IMR-90 (cell line): Measurements from ENCODE around the gene B4GALT1. TPM values are rescaled to one million over a fixed set of nuclear protein-coding genes. Genes with fewer than 3 reads are reported as not detected.

Experiments
- ATAC-seq: fragments of 200-7000 bp; cut with Tn5 transposase; 2 replicates; pipeline ENCODE4 v1.9.1; 2020; ENCODE audit warnings: low read depth, mild to moderate bottlenecking, moderate library complexity
- BruUV-seq: library from RNA; stranded (reverse); fragments of 400-500 nt; replicated peaks from 2 replicates; lab custom pipeline; 2021; lab: Mats Ljungman, UMichigan
- CTCF ChIA-PET: fragments of 300-600 bp; formaldehyde crosslinking; extraction: SDS; loops from one replicate; lab custom pipeline; 2021; ENCODE audit warnings: antibody characterized with exemption; lab: Yijun Ruan, JAX
- POLR2A ChIA-PET: fragments of 300-600 bp; sonication (Branson Sonifier 250); formaldehyde crosslinking; loops from one replicate; lab custom pipeline; 2022; ENCODE audit warnings: antibody characterized with exemption; ENCODE audit not compliant: unreplicated experiment; lab: Charles Lee
- DNase-seq: peaks from one replicate; pipeline ENCODE4 v3.0.0; 2013
- H2AFZ ChIP-seq: replicated peaks from 2 replicates; pipeline ENCODE3; 2013; ENCODE audit warnings: low read length, mild to moderate bottlenecking; ENCODE audit not compliant: poor library complexity
- H2AK5ac ChIP-seq: 2 replicates; pipeline ENCODE4 v1.6.1; 2013; ENCODE audit warnings: low read depth, low read length, inconsistent platforms
- H2AK9ac ChIP-seq: replicated peaks from 2 replicates; pipeline ENCODE3; 2013; ENCODE audit warnings: mild to moderate bottlenecking, low read depth, low read length, moderate library complexity; ENCODE audit not compliant: poor library complexity
- H2BK120ac ChIP-seq: 2 replicates; pipeline ENCODE4 v1.6.1; 2013; ENCODE audit warnings: low read depth, low read length, inconsistent platforms
- H2BK15ac ChIP-seq: 3 replicates; pipeline ENCODE4 v1.6.1; 2013; ENCODE audit warnings: low read depth, low read length, inconsistent platforms
- H2BK20ac ChIP-seq: 2 replicates; pipeline ENCODE4 v1.6.1; 2013; ENCODE audit warnings: low read depth, mild to moderate bottlenecking, inconsistent platforms, low read length, moderate library complexity
- H2BK5ac ChIP-seq: 2 replicates; pipeline ENCODE4 v1.6.1; 2013; ENCODE audit warnings: mild to moderate bottlenecking, low read depth, low read length, inconsistent platforms; ENCODE audit not compliant: poor library complexity, severe bottlenecking
- H3K14ac ChIP-seq: replicated peaks from 2 replicates; pipeline ENCODE4 v1.6.1; 2013; ENCODE audit warnings: low read depth, low read length, inconsistent platforms
- H3K18ac ChIP-seq: 2 replicates; pipeline ENCODE4 v1.6.1; 2013; ENCODE audit warnings: low read depth, low read length, control low read depth
- H3K23ac ChIP-seq: 2 replicates; pipeline ENCODE4 v1.6.1; 2013; ENCODE audit warnings: low read depth, low read length, inconsistent platforms
- H3K27ac ChIP-seq: 2 replicates; pipeline ENCODE4 v1.5.1; 2013; ENCODE audit warnings: mild to moderate bottlenecking, control low read depth, low read length; ENCODE audit not compliant: insufficient read depth
- H3K27me3 ChIP-seq: 2 replicates; pipeline ENCODE4 v1.6.1; 2013; ENCODE audit warnings: low read length; ENCODE audit not compliant: control insufficient read depth, insufficient read depth
- H3K36me3 ChIP-seq: 2 replicates; pipeline ENCODE4 v1.6.1; 2013; ENCODE audit warnings: low read length, mixed read lengths; ENCODE audit not compliant: control insufficient read depth, insufficient read depth
- H3K4ac ChIP-seq: 2 replicates; pipeline ENCODE4 v1.6.1; 2013; ENCODE audit warnings: low read depth, low read length, inconsistent platforms
- H3K4me1 ChIP-seq: 2 replicates; pipeline ENCODE4 v1.6.1; 2013; ENCODE audit warnings: low read length, mixed read lengths; ENCODE audit not compliant: control insufficient read depth, insufficient read depth
- H3K4me2 ChIP-seq: 2 replicates; pipeline ENCODE4 v1.6.1; 2013; ENCODE audit warnings: low read depth, mild to moderate bottlenecking, control low read depth, low read length, moderate library complexity
- H3K4me3 ChIP-seq: 2 replicates; pipeline ENCODE4 v1.5.1; 2013; ENCODE audit warnings: low read depth, mild to moderate bottlenecking, control low read depth, low read length, moderate library complexity; ENCODE audit not compliant: insufficient read depth
- H3K56ac ChIP-seq: 2 replicates; pipeline ENCODE4 v1.6.1; 2013; ENCODE audit warnings: low read length, inconsistent platforms; ENCODE audit not compliant: insufficient read depth; ENCODE audit errors: extremely low read depth
- H3K79me1 ChIP-seq, 2 experiments: 2 replicates each; pipeline ENCODE4 v1.6.1; 2013; ENCODE audit warnings: low read length in 2 of 2, inconsistent platforms in 1 of 2, low read depth in 1 of 2
- H3K9ac ChIP-seq: 2 replicates; pipeline ENCODE4 v1.6.1; 2013; ENCODE audit warnings: low read depth, low read length, control low read depth
- H3K9me1 ChIP-seq: 2 replicates; pipeline ENCODE4 v1.6.1; 2013; ENCODE audit warnings: low read length, inconsistent platforms; ENCODE audit not compliant: insufficient read depth
- H3K9me3 ChIP-seq: 2 replicates; pipeline ENCODE4 v1.6.1; 2013; ENCODE audit warnings: low read length; ENCODE audit not compliant: control insufficient read depth, insufficient read depth
- H4K20me1 ChIP-seq: 2 replicates; pipeline ENCODE4 v1.6.1; 2013; ENCODE audit warnings: low read length, inconsistent platforms; ENCODE audit not compliant: insufficient read depth
- H4K5ac ChIP-seq: 2 replicates; pipeline ENCODE4 v1.6.1; 2013; ENCODE audit warnings: mild to moderate bottlenecking, low read depth, low read length, control low read depth
- H4K8ac ChIP-seq, 2 experiments: 2 replicates each; pipeline ENCODE4 v1.6.1; 2013; ENCODE audit warnings: low read depth in 2 of 2, low read length in 2 of 2, control low read depth in 1 of 2, inconsistent platforms in 1 of 2
- H4K91ac ChIP-seq: 2 replicates; pipeline ENCODE4 v1.6.1; 2013; ENCODE audit warnings: low read depth, low read length, inconsistent platforms; ENCODE audit not compliant: insufficient read depth
- BHLHE40 ChIP-seq: fragments of 150-350 bp; IDR thresholded peaks from 2 replicates; pipeline ENCODE4 v1.6.1; 2016; ENCODE audit warnings: mild to moderate bottlenecking, low read depth, low read length
- CEBPB ChIP-seq: IDR thresholded peaks from 2 replicates; pipeline ENCODE4 v1.6.1; 2012; ENCODE audit warnings: low read depth, low read length, improper control_type of control experiment
- CHD1 ChIP-seq: IDR thresholded peaks from 2 replicates; pipeline ENCODE4 v1.6.1; 2012; ENCODE audit warnings: low read depth, low read length, improper control_type of control experiment
- CTCF ChIP-seq: conservative IDR thresholded peaks from 2 replicates; pipeline ENCODE4 v1.5.1; 2012; ENCODE audit warnings: mild to moderate bottlenecking, low read depth, low read length, improper control_type of control experiment
- ELK1 ChIP-seq: fragments of 150-350 bp; IDR thresholded peaks from 2 replicates; pipeline ENCODE4 v1.6.1; 2016; ENCODE audit warnings: low read depth, mild to moderate bottlenecking, low read length, moderate library complexity, borderline replicate concordance
- FOS ChIP-seq: fragments of 150-350 bp; IDR thresholded peaks from 2 replicates; pipeline ENCODE4 v1.6.1; 2016; ENCODE audit warnings: low read depth, low read length
- MAFK ChIP-seq: IDR thresholded peaks from 2 replicates; pipeline ENCODE4 v1.6.1; 2012; ENCODE audit warnings: low read depth, low read length, improper control_type of control experiment
- MAZ ChIP-seq: IDR thresholded peaks from 2 replicates; pipeline ENCODE4 v1.6.1; 2012; ENCODE audit warnings: low read depth, mild to moderate bottlenecking, low read length, improper control_type of control experiment, moderate library complexity, borderline replicate concordance
- MXI1 ChIP-seq: IDR thresholded peaks from 2 replicates; pipeline ENCODE4 v1.6.1; 2012; ENCODE audit warnings: low read depth, mild to moderate bottlenecking, low read length, moderate library complexity, borderline replicate concordance
- NFE2L2 ChIP-seq: fragments of 150-350 bp; IDR thresholded peaks from 2 replicates; pipeline ENCODE4 v1.6.1; 2016; ENCODE audit warnings: low read depth, mild to moderate bottlenecking, low read length
- POLR2A ChIP-seq: IDR thresholded peaks from 2 replicates; pipeline ENCODE4 v1.6.1; 2012; ENCODE audit warnings: mild to moderate bottlenecking, low read depth, low read length
- RAD21 ChIP-seq: IDR thresholded peaks from 2 replicates; pipeline ENCODE4 v1.6.1; 2012; ENCODE audit warnings: low read length, improper control_type of control experiment
- RCOR1 ChIP-seq: IDR thresholded peaks from 2 replicates; pipeline ENCODE4 v1.6.1; 2012; ENCODE audit warnings: mild to moderate bottlenecking, low read length, improper control_type of control experiment; ENCODE audit not compliant: insufficient replicate concordance
- RFX5 ChIP-seq: IDR thresholded peaks from 2 replicates; pipeline ENCODE4 v1.8.0; 2012; ENCODE audit warnings: low read depth, mild to moderate bottlenecking, low read length, moderate library complexity
- SMC3 ChIP-seq: fragments of 150-350 bp; IDR thresholded peaks from 2 replicates; pipeline ENCODE4 v1.6.1; 2016; ENCODE audit warnings: low read depth, mild to moderate bottlenecking, antibody characterized with exemption, low read length, moderate library complexity
- USF2 ChIP-seq: fragments of 150-350 bp; IDR thresholded peaks from 2 replicates; pipeline ENCODE4 v1.6.1; 2017; ENCODE audit warnings: mild to moderate bottlenecking, antibody characterized with exemption, low read length, low read depth
- WGBS, 2 experiments: methylation state at CpG; one replicate each; pipeline versions ENCODE4 v1.1.5 to v1.1.7; 2013; ENCODE audit warnings: missing lambda C conversion rate in 2 of 2; ENCODE audit not compliant: insufficient read length in 1 of 2; ENCODE audit errors: extremely low coverage in 2 of 2; 5-methylcytosine and 5-hydroxymethylcytosine counted together
- dilution Hi-C: fragments of 300-500 bp; cut with HindIII; formaldehyde crosslinking; loops from one replicate; pipeline ENCODE4 v1.14.3; 2018; ENCODE audit warnings: low sequenced_read_pairs; ENCODE audit not compliant: unreplicated experiment
- in situ Hi-C: fragments of 300-500 bp; cut with MboI; formaldehyde crosslinking; loops from 3 replicates; pipeline ENCODE4 v1.14.3; 2019; ENCODE audit warnings: low sequenced_read_pairs, inconsistent platforms, mixed read lengths
- intact Hi-C: fragments of 100-400 bp; cut with micrococcal nuclease; formaldehyde crosslinking; loops from 2 replicates; pipeline ENCODE4 v1.10.0; 2022
- polyA plus RNA-seq, 3 experiments: library from polyadenylated mRNA; depleted of rRNA; stranded (reverse); fragments of >200 nt; gene quantifications; 2 replicates each; pipeline ENCODE4 v1.2.3, GENCODE V29; 2012; ENCODE audit warnings: low replicate concordance in 1 of 3
- total RNA-seq: library from RNA; depleted of rRNA; stranded (reverse); fragments of >200 nt; gene quantifications from 2 replicates; pipeline ENCODE4 v1.2.3, GENCODE V29; 2012

The B4GALT1 gene
- total and polyA plus RNA-seq, 2 of the 4 experiments (the other 2 are of a cell fraction), result 8.8 to 37.8 TPM

- intact Hi-C loops, result loop anchor here (5.0 kb wide), 1 partner anchor 37 kb away; no protein-coding TSS in a partner anchor
- CTCF ChIA-PET, result no interaction called here
- H2BK5ac ChIP-seq, result no peak overlapping the region
These were observed 1.9 kb upstream of the B4GALT1 start for GRCh38 chr9:33168941-33169544.

More at GRCh38 chr9:33168941-33169544, 1.9 kb upstream of the B4GALT1 start:
- H3K18ac ChIP-seq, result no peak overlapping the region
- no peak overlapping the region for H4K91ac ChIP-seq
- H2BK15ac ChIP-seq, result peak overlapping the region; percentile 32; the same call in 1 of the 3 replicates
- no peak overlapping the region for H3K27ac ChIP-seq
- H2BK120ac ChIP-seq, result no peak overlapping the region
- H2AFZ ChIP-seq, result no peak overlapping the region
- no peak for TF ChIP-seq RAD21
- TF ChIP-seq CHD1, result no peak
- no peak for TF ChIP-seq BHLHE40
- no peak for TF ChIP-seq POLR2A
- no peak for TF ChIP-seq NFE2L2
- TF ChIP-seq RFX5, result no peak
- no peak for TF ChIP-seq FOS
- TF ChIP-seq MAZ, result no peak
- TF ChIP-seq RCOR1, result no peak
- no peak for TF ChIP-seq CTCF
- TF ChIP-seq MXI1, result no peak
- no peak for TF ChIP-seq ELK1
- no peak for TF ChIP-seq MAFK
- TF ChIP-seq USF2, result no peak
- no peak for TF ChIP-seq SMC3
- TF ChIP-seq CEBPB, result no peak
- no CpG with 5 or more reads among the region's 1 CpG for WGBS, 2 experiments
- H3K9ac ChIP-seq, result no peak overlapping the region
- H3K4me1 ChIP-seq, result peaks cover 19% of the 10 kb centered on the region
- H3K4me2 ChIP-seq, result no peak overlapping the region
- no peak overlapping the region for H2BK20ac ChIP-seq
- H2AK9ac ChIP-seq, result no peak overlapping the region
- peaks cover 5% of the 10 kb centered on the region; the same call in 1 of the 2 replicates for H4K20me1 ChIP-seq
- H3K4me3 ChIP-seq, result no peak overlapping the region
- no peak for DNase-seq
- no TSS peak for BruUV-seq
- no peak for ATAC-seq
- H3K56ac ChIP-seq, result no peak overlapping the region
- H3K9me3 ChIP-seq, result no peaks in the 10 kb centered on the region
- H3K4ac ChIP-seq, result no peak overlapping the region
- H3K36me3 ChIP-seq, result no peaks in the 10 kb centered on the region
- H3K9me1 ChIP-seq, result peaks cover 4% of the 10 kb centered on the region; the same call in 1 of the 2 replicates
- no peak overlapping the region for H4K5ac ChIP-seq
- peaks cover 0 to 31% of the 10 kb centered on the region in 2 experiments; a peak in 2 of 4 replicates for H3K79me1 ChIP-seq
- 0 out of 2 replicates have a peak overlapping the region, but pooled peaks have one; percentile 33 for H3K23ac ChIP-seq
- H3K27me3 ChIP-seq, result no peaks in the 10 kb centered on the region
- no peak overlapping the region for H4K8ac ChIP-seq
- peak overlapping the region; percentile 39 for H2AK5ac ChIP-seq
- dilution Hi-C loops (no loop called here), in situ Hi-C loops (loop anchor here (5.0 kb wide), 1 partner anchor 87 kb away; no protein-coding TSS in a partner anchor)
- no peak overlapping the region for H3K14ac ChIP-seq
- POLR2A ChIA-PET, result no interaction called here
